Fibroblast of the conjunctiva (primary cell): Measurements from ENCODE around the gene TINAG.

Source experiments
- DNase-seq: peaks from one replicate; pipeline ENCODE4 v3.0.0-alpha.2; 2010; ENCODE audit warnings: low read depth

Gene TINAG, protein sequence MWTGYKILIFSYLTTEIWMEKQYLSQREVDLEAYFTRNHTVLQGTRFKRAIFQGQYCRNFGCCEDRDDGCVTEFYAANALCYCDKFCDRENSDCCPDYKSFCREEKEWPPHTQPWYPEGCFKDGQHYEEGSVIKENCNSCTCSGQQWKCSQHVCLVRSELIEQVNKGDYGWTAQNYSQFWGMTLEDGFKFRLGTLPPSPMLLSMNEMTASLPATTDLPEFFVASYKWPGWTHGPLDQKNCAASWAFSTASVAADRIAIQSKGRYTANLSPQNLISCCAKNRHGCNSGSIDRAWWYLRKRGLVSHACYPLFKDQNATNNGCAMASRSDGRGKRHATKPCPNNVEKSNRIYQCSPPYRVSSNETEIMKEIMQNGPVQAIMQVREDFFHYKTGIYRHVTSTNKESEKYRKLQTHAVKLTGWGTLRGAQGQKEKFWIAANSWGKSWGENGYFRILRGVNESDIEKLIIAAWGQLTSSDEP

DNA sequence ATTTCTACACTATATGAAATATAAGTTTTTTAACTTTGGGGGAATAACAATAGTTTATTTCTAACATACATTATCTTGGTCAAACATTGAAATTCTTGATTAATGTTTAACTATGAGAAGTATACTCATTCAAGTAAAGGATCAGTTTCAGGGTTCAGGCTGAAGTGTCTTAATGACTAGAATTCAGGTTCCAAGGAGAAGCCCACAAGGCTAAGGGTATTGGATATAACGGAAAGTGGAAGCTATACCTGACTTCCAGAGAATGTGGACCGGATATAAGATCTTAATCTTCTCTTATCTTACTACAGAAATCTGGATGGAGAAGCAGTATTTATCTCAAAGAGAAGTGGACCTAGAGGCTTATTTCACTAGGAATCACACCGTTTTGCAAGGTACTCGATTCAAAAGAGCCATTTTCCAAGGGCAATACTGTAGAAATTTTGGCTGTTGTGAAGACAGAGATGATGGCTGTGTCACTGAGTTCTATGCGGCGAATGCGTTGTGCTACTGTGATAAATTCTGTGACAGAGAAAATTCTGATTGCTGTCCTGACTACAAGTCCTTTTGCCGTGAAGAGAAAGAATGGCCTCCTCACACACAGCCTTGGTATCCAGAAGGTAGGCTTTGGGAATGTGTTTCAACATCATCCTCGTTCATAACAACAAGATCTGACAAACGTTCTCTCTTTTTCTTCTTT, at the start of gene TINAG:
Gene TINAG (plus strand): TSS at position 153 of the 697 bp plus-strand sequence. CDS start 110 bp downstream, at position 263.
- DNase-seq: no peak

DNA sequence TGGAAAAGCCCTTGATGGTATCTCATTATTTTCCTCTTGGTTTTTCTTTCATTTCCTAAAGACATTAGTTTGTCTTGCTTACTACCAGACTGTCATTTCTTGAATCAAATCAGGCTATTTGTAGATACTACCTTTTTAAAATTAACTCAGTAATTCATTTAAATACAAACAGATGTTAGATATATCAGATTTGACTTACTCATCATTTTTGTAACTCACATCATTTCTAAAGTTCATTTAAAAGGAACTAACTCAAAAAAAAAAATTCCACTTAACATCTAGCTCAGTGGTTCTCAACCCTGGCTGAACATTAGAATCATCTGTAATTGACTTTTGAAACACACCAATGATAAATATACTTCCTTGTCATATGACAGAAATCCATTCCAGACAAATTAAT, 48.2 kb upstream of the TINAG start:
- DNase-seq: no peak

DNA sequence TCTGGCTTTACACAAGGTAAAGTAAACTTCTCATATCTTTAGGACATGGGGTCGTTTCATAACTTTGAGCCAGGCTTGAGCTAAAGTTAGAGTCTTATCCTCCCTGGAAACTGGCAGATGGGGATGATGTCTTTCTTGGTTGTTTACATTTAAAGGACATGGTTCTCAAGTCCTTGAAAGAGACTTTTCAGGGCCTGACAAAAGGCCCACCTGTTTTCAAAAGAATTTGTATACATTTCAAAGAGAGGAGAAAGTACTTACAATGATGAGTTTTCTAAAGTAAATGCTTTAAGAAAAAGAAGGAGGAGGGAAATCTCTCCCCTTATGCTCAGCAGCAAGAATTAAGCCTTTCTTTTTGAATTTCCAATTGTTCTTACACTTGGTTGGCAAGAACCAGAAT, 45.7 kb upstream of the TINAG start:
- DNase-seq: no peak

DNA sequence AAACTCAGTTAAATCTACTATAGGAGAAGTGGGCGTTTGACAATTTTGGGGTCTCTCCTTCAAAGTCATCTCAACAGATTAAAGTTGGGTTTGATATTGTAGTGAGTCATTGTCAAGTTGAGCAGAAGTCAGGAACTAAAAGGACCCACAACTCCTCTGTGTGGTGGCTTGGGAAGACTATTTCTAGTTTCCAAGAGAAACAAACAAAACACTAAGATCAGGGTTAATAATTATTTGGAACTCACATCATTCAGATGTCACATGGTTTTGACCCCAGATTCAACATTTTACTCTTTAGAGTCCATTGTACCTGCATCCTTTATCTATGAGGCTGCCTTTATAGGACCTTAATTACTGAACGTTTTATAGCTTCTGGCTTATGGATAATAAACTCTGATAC, 45.3 kb upstream of the TINAG start:
- no peak for DNase-seq

DNA sequence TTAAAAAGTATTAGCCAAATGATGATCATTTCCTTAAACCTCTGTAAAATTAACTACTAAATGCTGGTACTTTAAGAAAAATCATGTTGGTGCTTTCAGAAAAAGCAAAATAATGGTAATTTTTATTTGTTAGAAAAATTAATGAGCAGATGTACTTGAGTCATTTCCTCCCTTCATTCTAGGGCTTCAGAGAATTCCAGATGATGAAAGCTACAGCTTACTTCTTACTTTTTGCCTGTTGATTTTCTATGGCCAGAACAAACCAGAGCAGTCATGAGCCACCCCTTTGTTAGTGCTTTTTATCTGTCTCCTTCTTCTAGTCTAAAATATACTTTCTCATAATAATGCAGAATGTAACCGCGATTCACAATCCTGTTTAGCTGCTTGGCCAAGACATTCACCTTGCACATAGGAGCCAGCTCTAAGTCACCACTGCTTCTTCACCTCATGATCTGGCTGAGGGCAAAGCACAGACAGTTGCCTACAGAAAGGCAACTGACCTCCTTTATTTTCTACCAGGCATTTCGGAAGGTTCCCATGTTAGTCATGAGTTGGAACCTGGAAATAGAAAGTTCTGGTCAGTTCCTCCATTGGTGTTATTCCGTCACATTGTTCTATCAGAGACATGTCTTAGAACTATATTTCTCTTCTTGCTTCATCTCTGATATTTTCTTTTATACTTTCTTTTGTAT, 43.5 kb upstream of the TINAG start:
- no peak for DNase-seq

DNA sequence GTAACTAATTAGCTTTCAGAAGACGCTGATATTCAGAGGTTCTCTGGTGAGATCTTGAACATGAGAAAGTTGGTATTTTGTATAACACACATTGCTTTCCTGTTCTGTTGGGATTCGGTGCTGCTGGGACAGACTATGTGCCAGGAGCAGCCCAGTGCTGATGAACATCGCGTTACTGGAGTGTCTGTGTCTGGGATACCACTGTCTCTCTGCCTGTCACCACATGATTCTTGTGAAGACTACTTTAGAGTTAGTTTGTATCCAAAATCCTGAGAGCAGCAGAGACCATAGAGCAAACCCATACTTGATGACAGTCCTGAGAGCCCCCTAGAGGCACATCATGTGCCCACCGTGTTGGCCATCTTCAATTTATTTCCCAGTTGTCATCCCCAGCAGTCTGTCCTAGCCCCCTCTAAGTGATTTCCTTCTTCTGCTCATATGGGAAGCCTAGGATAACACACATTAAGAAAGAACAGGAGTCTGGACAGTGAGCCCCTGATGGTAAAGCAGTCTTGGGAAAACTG, 41.8 kb upstream of the TINAG start:
- DNase-seq: no peak

DNA sequence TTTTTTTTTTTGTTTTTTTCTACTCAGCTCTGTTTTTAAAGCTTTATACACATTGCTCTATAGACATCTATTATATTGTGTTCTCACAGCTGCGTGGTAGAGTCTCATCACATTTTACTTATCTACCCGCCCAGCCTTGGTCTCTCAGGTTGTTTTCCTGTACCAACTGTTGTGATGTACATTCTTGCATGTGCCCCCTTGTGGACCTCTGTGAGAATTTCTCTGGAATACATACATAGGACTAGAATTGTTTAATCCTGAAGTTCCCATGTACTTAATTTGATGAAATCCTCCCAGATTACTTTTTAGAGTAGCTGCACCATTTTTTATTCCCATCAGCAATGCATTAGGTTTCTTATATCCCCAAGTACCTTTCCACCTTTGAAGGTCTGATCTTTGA, 40.4 kb upstream of the TINAG start:
- peak; percentile 27 for DNase-seq

DNA sequence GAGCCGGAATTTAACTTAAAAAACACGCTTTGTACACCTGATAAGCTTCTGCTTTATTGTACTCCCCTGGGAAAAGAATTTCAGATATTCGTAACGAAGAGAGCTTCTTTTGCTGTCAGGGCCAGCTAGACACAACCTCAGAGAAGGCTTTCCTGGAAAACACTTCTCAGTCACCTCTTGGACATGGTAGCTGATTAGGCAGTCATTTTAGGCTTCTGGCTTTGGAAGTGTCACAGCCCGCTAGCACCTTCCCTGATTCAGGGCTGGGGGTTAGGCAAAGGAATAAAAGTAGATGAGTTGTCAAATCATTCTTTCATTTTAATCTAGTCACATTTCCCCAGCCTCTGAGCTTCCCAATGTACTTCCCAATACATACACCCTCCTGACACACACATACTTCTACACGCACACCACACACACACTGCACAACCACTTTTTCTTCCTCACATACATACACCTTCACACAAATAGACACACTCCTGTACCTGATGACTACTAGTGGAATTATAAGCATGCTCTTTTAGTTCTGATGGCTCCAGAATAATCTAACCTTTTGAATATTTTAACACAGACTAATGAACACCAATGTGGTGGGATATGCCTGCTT, 34.9 kb upstream of the TINAG start:
- DNase-seq: no peak

DNA sequence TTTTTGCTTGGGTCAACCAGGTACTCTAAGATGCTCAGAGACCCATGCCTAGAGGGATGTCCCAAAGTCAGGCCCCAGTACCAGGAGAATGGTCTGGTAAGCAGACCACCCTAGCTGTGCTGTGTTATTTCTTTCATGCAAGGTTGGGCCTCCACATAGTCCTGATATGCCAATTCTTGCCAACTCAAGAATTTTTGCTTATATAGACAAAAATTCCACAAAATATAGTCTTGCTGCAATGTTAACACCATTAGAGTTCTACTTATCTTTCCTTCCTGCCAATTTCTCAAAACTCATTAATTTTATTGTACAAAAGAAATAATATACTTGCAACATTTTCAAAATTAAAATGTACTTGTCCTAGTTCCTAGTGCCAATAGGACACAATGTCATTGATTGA, 33.9 kb upstream of the TINAG start:
- no peak for DNase-seq

DNA sequence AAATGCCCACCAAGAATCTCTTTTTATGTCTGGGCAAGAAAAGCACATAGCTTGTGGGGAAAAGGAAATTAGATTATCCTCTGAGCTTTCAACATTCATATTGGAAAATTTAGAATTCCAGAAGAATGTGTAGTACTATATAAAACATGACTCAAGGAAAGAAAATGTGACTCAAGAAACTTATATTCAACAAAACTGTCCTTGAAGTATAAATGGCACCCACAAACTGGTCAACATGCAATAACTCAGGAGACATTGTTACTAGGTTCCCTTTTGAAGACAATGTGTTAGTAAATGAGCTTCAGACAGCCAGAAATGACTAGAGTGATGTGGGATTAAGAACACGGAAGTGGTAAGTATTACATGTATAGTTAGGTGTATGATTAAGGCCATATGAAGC, 26.1 kb upstream of the TINAG start:
- peak; percentile 46 for DNase-seq

DNA sequence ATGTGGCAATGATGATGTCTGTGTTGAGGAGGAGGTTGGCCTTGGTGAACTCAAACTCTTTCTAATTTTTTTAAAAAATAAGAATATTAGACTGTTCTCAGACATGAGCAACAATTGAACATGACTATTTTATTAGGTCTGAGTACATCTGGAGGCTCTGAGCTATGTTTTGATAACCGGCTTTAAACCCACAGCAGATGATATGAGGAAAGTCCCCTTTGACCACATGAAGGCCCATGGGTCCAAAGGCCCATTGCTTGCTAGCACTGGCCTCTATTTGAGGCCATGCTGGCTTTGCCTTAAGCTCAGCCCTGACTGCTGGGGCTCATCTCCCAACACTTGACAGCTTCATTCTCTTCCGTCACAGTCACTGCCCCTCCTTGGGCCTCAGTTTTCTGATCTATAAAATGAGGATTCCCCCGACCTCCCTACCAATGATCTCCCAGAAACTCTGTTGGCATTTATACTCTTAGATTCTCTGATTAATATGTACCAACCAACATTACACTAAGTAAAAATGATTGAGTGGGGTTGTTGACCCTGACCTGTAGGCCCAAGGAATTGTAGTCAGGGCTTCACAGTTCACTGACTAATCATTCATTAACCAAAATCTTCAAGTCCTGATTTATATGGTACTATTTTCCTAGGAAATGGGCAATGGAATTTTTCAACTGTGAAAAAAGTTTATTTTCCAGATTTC, 23.9 kb upstream of the TINAG start:
- DNase-seq: no peak

DNA sequence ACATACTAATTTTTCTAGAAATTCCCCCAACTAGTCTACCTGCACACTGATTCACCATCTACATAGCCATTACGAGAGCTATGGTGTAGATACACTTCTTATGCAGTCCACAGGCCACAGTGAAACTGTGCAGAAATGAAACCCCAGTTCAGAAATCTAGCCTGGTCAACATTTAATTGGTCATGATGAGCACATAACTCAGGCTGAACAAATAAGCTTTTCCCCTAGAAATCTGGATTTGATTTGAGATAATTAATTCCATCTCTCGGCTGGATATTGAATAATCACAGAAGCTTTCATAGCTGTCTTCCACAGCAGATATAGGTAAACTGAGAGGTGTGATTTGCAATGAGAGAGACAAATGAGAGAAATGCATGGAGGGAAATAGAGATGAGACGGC, 22.6 kb upstream of the TINAG start:
- no peak for DNase-seq

DNA sequence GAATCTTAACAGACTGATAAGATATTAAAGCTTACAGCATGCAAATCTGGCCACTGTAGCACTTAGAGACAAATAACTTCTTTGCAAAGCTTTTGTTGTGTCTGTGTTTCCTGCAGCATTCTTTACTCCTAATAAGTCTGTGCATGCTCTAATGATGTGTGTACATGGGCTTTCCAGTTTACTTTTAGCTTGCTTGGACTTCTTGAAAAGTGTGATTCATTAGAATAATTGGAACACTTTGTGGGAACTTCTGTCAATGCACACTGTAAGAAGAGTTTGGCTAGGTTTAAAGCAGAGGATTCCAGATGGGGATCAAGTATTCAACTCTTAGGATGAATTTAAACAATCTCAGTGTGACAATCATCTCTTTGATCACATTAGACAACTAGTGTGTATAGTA, 22.1 kb upstream of the TINAG start:
- DNase-seq: no peak

DNA sequence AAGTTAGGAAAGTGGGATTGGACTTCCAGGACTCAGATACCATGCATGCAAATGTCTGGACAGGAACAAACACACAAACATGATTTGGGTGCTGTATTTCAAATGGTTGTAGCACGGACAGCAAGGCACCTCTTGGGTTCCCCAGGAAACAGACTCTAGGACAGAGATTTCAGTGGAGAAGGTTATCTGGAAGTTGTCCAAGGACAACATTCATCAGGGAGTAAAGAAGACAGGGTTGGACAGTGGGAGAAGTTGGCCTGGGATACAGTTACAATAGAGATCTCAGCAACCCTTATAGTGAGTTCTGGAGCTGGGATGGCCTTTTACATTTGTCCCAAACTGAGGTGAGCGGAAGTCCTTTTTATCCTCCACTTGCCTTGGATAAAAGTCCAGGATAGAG, 19.8 kb upstream of the TINAG start:
- DNase-seq: no peak

DNA sequence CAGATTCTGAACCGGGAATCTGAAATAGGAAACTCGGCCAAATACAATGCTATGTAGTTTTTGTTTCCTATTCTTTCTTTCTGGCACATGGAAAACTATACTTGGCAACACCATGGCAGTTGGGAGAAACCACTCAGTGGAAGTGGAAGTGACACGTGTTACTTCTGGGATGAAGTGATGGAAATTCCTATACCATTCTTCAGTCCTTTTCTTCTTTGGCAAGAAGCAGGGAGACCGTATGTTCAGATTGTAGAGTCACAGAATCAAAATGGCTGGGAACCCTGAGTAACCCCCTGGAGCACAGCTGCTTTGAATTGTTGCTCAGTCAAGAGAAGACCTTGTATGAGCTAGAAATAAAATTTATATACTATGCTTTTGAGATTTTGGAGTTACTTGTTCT, 18.8 kb upstream of the TINAG start:
- DNase-seq: no peak

DNA sequence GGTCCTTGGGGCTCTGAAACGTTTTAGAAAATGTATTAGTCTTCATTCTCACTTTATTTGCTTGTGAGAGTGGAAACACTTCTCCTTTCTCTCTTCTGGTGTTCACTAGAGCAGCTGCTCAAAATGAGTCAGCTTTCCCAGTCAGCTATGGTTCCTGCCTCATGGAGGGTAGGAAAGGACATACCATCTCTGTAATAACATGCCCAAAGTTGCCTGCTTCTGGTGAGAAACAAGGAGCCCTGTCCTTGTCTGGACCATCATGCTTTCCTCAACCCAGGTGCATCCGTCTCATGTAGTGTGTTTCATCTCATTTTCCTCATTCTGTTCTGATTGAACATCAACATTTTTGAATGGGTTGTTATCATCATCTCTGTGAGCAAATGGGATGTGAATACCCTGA, 17.1 kb upstream of the TINAG start:
- no peak for DNase-seq

DNA sequence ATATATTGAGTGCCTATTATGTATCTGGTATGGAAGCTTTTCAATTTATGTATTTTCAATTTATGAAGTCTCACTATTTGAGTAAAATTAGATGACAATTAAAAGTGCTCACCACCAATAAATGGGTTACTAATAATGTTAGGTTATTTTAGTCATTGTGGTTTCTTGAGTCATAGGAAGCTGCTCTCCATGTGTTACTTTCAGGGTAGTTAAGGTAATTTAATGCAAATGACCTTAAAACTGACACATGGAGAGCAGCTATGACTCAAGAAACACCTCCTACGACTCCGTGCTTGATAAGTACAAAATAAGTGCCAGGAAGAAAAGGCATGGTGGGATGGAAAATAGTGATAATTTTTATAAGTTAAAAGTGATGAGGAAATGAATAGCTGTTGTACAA, 16.5 kb upstream of the TINAG start:
- DNase-seq: no peak

DNA sequence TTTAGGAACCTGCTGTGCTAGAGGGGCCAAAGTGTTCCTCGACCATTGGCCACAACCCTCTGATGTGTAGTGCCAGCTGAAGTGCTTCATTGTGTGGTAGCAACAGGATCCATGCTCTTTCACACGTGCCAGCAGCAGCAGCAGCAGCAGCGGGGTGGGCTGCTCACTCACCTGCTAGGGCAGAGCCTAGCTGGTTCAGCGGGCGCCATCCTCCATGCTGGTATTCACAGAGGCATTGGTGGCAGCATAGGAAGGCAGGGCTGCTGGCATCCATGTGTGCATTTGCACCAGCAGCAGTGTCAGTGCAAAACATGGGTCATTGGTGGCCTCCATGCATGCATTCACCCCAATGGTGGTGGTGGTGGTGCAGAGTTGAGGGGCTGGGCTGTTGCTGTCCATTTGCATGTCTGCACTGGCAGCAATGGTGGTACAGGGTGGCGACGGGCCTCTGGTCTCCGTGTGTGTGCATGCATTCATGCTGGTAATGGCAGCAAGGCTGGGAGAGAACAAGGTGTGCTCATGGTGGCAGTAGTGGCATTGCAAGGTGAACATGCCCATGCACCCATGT, 13.2 kb upstream of the TINAG start:
- no peak for DNase-seq

DNA sequence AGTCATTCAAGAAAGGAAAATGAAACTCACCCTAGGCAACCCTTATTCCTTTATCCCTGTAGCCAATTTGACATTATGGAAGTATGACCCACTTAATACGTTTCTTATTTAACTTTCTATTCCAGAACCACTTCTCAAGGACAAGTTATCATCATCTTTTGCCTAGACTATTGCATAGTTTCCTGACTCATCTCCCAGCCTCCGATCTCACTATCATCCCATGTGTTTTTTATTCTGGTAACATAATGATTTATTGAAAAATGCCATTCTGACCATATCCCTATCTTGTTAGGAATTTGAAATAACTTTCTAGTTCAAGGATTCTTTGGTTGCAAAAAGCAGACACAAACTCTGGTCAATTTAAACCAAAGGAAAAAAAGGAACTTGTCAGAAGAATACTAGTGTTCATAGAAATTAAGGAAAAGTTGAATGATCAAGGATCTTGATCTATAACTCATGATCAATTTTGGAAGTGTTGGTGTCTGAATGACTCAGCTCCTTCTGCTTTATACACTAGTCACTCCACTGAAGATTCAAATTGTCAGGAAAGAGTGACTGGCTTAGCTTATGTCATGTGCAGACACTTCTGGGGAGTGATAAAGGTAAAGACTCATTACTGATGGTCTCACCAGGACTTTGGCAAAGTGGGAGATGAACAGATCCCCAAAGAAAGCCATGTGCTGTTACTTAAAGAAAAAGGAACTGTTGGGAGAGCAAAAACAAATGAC, 8.5 kb upstream of the TINAG start:
- DNase-seq: no peak

DNA sequence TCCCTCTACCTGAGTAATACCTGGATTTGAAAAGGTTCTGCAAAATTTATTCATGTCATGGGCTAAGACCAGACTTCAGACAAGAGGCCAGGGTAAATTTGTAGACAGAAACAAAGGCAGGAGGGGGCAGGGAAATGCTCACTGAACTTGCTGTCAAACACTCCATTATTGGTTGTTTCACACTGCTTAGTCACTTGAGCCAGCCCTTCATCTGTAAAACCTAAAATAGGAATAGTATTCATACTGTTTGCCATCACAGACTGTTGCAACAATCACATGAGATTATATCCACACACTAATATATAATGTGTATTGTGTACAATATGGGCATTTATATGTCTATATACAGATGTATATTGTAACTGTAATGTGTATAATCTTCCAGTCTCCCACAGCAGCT, 6.5 kb upstream of the TINAG start:
- DNase-seq: no peak

DNA sequence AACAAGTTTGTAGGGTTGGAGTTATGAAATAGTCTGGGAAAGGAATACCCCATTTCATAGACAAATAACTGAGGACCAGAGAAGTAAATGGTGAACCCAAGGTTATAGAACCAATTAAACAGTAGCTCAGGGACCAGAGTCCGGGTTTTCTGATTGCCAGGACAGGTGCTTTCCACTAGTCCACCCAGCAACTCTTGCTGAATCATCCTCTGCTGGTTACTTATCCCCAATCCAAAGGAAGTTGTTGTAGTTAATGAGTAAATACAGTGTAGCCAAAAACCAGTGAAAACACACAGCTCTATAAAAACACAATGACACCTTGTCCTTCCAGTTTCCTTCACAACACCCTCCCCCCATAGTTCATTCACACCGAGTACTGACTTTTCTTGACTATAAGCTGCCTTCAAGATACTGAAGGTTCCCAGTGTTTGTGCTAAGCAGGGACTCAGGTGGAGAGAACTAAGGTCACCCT, 766 bp upstream of the TINAG start:
- DNase-seq: no peak
